CD4-positive, alpha-beta T cell (primary cell): Measurements from ENCODE around the gene OR8B2. TPM values are rescaled to one million over a fixed set of nuclear protein-coding genes. Genes with fewer than 3 reads are reported as not detected.
"Not testable (repeated sequence)": the region's sequence is repeated elsewhere in the genome, so short reads cannot be mapped to it uniquely, and the experiment has no call there.

Experiments used
- ATAC-seq: fragments of 200-7000 bp; cut with Tn5 transposase; one replicate; pipeline ENCODE4 v1.10.0; 2022; ENCODE audit warnings: mild to moderate bottlenecking; ENCODE audit not compliant: poor library complexity
- CTCF ChIA-PET: fragments of 350-600 bp; sonication (Branson Sonifier 250); formaldehyde crosslinking; loops from one replicate; lab custom pipeline; 2021; ENCODE audit warnings: antibody characterized with exemption, inconsistent platforms; lab: Charles Lee
- POLR2A ChIA-PET: fragments of 350-600 bp; sonication (Branson Sonifier 250); formaldehyde crosslinking; loops from one replicate; lab custom pipeline; 2021; ENCODE audit warnings: antibody characterized with exemption, inconsistent platforms; lab: Charles Lee
- DNase-seq, 14 experiments: peaks; one replicate each; pipeline ENCODE4 v3.0.0-alpha.2; 2013 to 2020; ENCODE audit warnings: mixed read lengths in 2 of 14
- H3K27ac ChIP-seq, 2 donors: one replicate each; pipeline versions ENCODE4 v1.5.1 to v1.7.0; 2013; ENCODE audit warnings: low read length in 2 of 2, low read depth in 1 of 2, mild to moderate bottlenecking in 1 of 2
- H3K27me3 ChIP-seq, 2 experiments: 1 replicate in 1 of 2; 2 replicates in 1 of 2; pipeline versions ENCODE4 v1.6.1 to v1.7.0; 2013; ENCODE audit warnings: low read length in 2 of 2, control low read depth in 1 of 2, mild to moderate bottlenecking in 1 of 2, moderate library complexity in 1 of 2; ENCODE audit not compliant: insufficient read depth in 2 of 2, control insufficient read depth in 1 of 2
- H3K36me3 ChIP-seq: one replicate; pipeline ENCODE4 v1.6.1; 2013; ENCODE audit warnings: low read length, control low read depth; ENCODE audit not compliant: insufficient read depth
- H3K4me1 ChIP-seq: one replicate; pipeline ENCODE4 v1.6.1; 2013; ENCODE audit warnings: low read length, control low read depth; ENCODE audit not compliant: insufficient read depth
- H3K4me3 ChIP-seq: one replicate; pipeline ENCODE4 v1.5.1; 2013; ENCODE audit warnings: mild to moderate bottlenecking, low read length, moderate library complexity
- H3K9me3 ChIP-seq, 2 experiments: 1 replicate in 1 of 2; 2 replicates in 1 of 2; pipeline versions ENCODE4 v1.6.1 to v1.7.0; 2013; ENCODE audit warnings: low read length in 2 of 2, mild to moderate bottlenecking in 2 of 2, control low read depth in 1 of 2, moderate library complexity in 1 of 2; ENCODE audit not compliant: control insufficient read depth in 1 of 2, insufficient read depth in 1 of 2
- H3K27ac Mint-ChIP-seq: one replicate; pipeline ENCODE4 v1.8.0; 2020; ENCODE audit warnings: mixed read lengths
- H3K27me3 Mint-ChIP-seq: one replicate; pipeline ENCODE4 v1.8.0; 2021; ENCODE audit warnings: mixed read lengths
- H3K36me3 Mint-ChIP-seq: one replicate; pipeline ENCODE4 v1.8.0; 2021; ENCODE audit warnings: low read depth, mixed read lengths
- H3K4me1 Mint-ChIP-seq: one replicate; pipeline ENCODE4 v1.8.0; 2021; ENCODE audit warnings: low read depth, mixed read lengths
- H3K4me3 Mint-ChIP-seq: one replicate; pipeline ENCODE4 v1.8.0; 2020; ENCODE audit warnings: mild to moderate bottlenecking, mixed read lengths
- H3K9me3 Mint-ChIP-seq: one replicate; pipeline ENCODE4 v1.8.0; 2020; ENCODE audit warnings: mixed read lengths
- intact Hi-C, 2 experiments: fragments of 100-400 bp; cut with DNase I in 1 of 2; cut with micrococcal nuclease in 1 of 2; formaldehyde crosslinking; loops; one replicate each; pipeline versions ENCODE4 v1.15.1 to v1.9.0; 2023 to 2025; cut with DNase I, micrococcal nuclease
- total RNA-seq, 174 experiments: library from RNA in 2 of 174; stranded (reverse) in 2 of 174; gene quantifications; one replicate each; pipeline ENCODE4 v1.2.3 and lab custom pipeline; 2021 to 2026
- TF ChIP-seq, protein P1 (sequence below): fragments of 200-600 bp; IDR thresholded peaks from one replicate; pipeline ENCODE4 v1.8.0; 2022; ENCODE audit warnings: antibody characterized with exemption, mild to moderate bottlenecking

Gene OR8B2
- total RNA-seq, 2 experiments from 2014 or later, result not detected

DNA sequence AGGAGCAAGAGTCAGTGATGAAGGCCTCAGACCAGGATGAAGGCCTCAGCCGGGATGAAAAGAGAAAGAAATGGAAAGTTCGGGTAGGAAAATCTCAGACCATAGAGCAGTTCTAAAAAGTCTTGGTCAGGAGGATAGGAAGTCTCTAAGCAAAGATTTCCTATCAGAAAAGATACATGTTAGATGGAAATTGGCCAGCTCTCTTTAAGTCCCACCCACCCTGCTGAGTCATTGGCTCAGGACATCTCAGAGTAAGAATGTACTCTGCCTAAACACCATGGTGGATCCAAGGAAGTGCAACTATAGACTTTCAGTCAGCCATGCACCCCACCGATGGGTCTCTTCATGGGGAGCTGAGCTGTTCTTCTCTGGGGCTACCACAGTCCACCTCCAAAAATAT, 10.1 kb upstream of the OR8B2 start:
- DNase-seq (no peak), ATAC-seq (no peak)
- H3K9me3 Mint-ChIP-seq, result no peaks in the 10 kb centered on the region
- Histone ChIP-seq H3K4me1 (no peaks in the 10 kb centered on the region), H3K4me3 (no peak overlapping the region), H3K36me3 (no peaks in the 10 kb centered on the region), H3K27me3 (no peaks in the 10 kb centered on the region), H3K27ac (no peak overlapping the region), H3K9me3 (no peaks in the 10 kb centered on the region)
- H3K27ac Mint-ChIP-seq, result no peak overlapping the region
- H3K4me1 Mint-ChIP-seq, result no peaks in the 10 kb centered on the region
- intact Hi-C loops, result no loop called here
- TF ChIP-seq, protein P1, sequence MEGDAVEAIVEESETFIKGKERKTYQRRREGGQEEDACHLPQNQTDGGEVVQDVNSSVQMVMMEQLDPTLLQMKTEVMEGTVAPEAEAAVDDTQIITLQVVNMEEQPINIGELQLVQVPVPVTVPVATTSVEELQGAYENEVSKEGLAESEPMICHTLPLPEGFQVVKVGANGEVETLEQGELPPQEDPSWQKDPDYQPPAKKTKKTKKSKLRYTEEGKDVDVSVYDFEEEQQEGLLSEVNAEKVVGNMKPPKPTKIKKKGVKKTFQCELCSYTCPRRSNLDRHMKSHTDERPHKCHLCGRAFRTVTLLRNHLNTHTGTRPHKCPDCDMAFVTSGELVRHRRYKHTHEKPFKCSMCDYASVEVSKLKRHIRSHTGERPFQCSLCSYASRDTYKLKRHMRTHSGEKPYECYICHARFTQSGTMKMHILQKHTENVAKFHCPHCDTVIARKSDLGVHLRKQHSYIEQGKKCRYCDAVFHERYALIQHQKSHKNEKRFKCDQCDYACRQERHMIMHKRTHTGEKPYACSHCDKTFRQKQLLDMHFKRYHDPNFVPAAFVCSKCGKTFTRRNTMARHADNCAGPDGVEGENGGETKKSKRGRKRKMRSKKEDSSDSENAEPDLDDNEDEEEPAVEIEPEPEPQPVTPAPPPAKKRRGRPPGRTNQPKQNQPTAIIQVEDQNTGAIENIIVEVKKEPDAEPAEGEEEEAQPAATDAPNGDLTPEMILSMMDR, result no peak
- ChIA-PET POLR2A (no interaction called here), CTCF (no interaction called here)
- no peaks in the 10 kb centered on the region for H3K36me3 Mint-ChIP-seq
- peaks cover 13% of the 10 kb centered on the region for H3K27me3 Mint-ChIP-seq
- H3K4me3 Mint-ChIP-seq, result no peak overlapping the region

DNA sequence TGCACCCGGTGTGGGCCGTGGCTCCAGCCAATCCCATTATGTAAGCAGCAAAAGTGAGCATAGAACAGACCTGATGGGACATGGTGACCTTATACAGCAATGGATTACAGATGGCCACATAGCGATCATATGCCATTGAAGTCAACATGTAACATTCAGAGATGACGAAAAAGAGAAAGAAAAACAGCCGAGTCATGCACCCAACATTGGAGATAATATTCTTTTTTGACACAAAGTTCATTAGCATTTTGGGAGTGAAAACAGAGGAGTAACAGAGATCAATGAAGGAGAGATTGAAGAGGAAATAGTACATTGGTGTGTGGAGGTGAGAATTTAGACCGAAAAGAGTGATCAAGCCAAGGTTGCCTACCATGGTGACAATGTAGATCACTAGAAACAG, 1.4 kb downstream of the OR8B2 start:
- POLR2A ChIA-PET, H3K36me3 ChIP-seq, intact Hi-C loops, H3K27me3 ChIP-seq, DNase-seq, H3K9me3 ChIP-seq, H3K36me3 Mint-ChIP-seq, H3K9me3 Mint-ChIP-seq, ATAC-seq, H3K4me1 Mint-ChIP-seq, H3K4me1 ChIP-seq, H3K4me3 Mint-ChIP-seq, H3K4me3 ChIP-seq, H3K27ac Mint-ChIP-seq, H3K27me3 Mint-ChIP-seq, H3K27ac ChIP-seq, CTCF ChIA-PET: not testable (repeated sequence)

DNA sequence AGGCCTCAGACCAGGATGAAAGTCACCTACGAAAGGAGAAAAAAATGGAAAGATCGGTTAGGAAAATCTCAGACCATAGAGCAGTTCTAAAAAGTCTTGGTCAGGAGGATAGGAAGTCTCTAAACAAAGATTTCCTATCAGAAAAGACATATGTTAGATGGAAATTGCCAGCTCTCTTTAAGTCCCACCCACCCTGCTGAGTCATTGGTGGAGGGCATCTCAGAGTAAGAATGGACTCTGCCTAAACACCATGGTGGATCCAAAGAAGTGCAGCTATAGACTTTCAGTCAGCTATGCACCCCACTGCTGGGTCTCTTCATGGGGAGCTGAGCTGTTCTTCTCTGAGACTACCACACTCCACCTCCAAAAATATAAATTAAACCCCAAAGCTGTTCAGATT, 3.7 kb downstream of the OR8B2 start:
- no peak overlapping the region for H3K27ac Mint-ChIP-seq
- POLR2A ChIA-PET, result no interaction called here
- intact Hi-C loops, result no loop called here
- H3K36me3 ChIP-seq, result no peaks in the 10 kb centered on the region
- no peak for DNase-seq
- H3K36me3 Mint-ChIP-seq, result no peaks in the 10 kb centered on the region
- H3K27ac ChIP-seq, result no peak overlapping the region
- CTCF ChIA-PET, result interaction anchor here (0.6 kb wide), 1 partner anchor 1299 kb away, joined by 3 read pairs; no protein-coding TSS in a partner anchor
- H3K9me3 Mint-ChIP-seq, result no peaks in the 10 kb centered on the region
- H3K27me3 ChIP-seq, result no peaks in the 10 kb centered on the region
- H3K4me1 ChIP-seq, result no peaks in the 10 kb centered on the region
- H3K4me3 Mint-ChIP-seq, result no peak overlapping the region
- no peak overlapping the region for H3K4me3 ChIP-seq
- TF ChIP-seq, protein P1, result no peak
- H3K27me3 Mint-ChIP-seq, result no peaks in the 10 kb centered on the region
- ATAC-seq, result no peak
- no peaks in the 10 kb centered on the region for H3K9me3 ChIP-seq
- no peaks in the 10 kb centered on the region for H3K4me1 Mint-ChIP-seq

DNA sequence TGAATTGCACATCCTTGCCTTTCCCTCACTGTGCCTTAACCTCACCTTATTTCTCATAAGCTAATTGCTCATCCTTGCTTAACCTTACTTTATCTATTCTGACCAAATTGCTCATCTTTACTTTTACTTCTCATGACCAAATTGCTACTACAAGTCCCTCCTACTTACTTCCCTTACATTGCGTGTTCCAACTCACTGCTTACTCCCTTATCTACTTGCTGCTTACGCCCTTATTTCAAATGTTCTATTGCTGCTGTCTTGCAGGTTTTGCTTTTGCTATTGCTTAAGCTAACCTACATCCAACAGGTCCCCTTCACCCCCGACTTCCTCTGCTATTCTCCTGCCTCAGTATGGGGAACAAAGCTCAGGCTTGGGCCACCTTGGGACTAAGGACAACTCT, 8.0 kb downstream of the OR8B2 start:
- H3K36me3 ChIP-seq, result no peaks in the 10 kb centered on the region
- TF ChIP-seq, protein P1, result no peak
- Mint-ChIP-seq H3K9me3 (no peaks in the 10 kb centered on the region), H3K27ac (no peak overlapping the region), H3K27me3 (peaks cover 8% of the 10 kb centered on the region), H3K4me3 (no peak overlapping the region), H3K4me1 (no peaks in the 10 kb centered on the region), H3K36me3 (no peaks in the 10 kb centered on the region)
- H3K4me3 ChIP-seq, result no peak overlapping the region
- H3K27me3 ChIP-seq, result peaks cover 0 to 3% of the 10 kb centered on the region in 2 experiments
- no peak overlapping the region for H3K27ac ChIP-seq
- DNase-seq (no peak), ATAC-seq (no peak)
- H3K9me3 ChIP-seq, result peaks cover 0 to 4% of the 10 kb centered on the region in 2 experiments
- ChIA-PET POLR2A (no interaction called here), CTCF (no interaction called here)
- intact Hi-C loops, result no loop called here
- H3K4me1 ChIP-seq, result no peaks in the 10 kb centered on the region
